B cell (primary cell): ENCODE results near the gene PLCL1. TPM values are rescaled to one million over a fixed set of nuclear protein-coding genes. Genes with fewer than 3 reads are reported as not detected.

ENCODE experiments used
- ATAC-seq: fragments of 200-7000 bp; cut with Tn5 transposase; one replicate; pipeline ENCODE4 v1.10.0; 2021; ENCODE audit warnings: low read depth, mild to moderate bottlenecking, moderate number of reproducible peaks, moderate library complexity
- CTCF ChIA-PET: fragments of 350-600 bp; sonication (Branson Sonifier 250); formaldehyde crosslinking; loops from one replicate; lab custom pipeline; 2021; ENCODE audit warnings: antibody characterized with exemption, inconsistent platforms; lab: Charles Lee
- POLR2A ChIA-PET: fragments of 350-600 bp; sonication (Branson Sonifier 250); formaldehyde crosslinking; loops from one replicate; lab custom pipeline; 2021; ENCODE audit warnings: antibody characterized with exemption; lab: Charles Lee
- DNase-seq: peaks from one replicate; pipeline ENCODE4 v3.0.0; 2013
- H2AFZ ChIP-seq: 2 replicates; pipeline ENCODE4 v1.6.1; 2012; ENCODE audit warnings: mild to moderate bottlenecking, low read depth, low read length; ENCODE audit not compliant: insufficient read depth, poor library complexity, severe bottlenecking
- H3K27ac ChIP-seq, 2 donors: 1 replicate in 1 of 2; 2 replicates in 1 of 2; pipeline ENCODE4 v1.5.1; 2012 to 2013; ENCODE audit warnings: low read length in 2 of 2, mild to moderate bottlenecking in 2 of 2, moderate library complexity in 1 of 2
- H3K27me3 ChIP-seq, 4 experiments: fragments of 200-600 bp in 1 of 4; sonication (generic) in 1 of 4; replicated peaks in 1 of 4; 1 replicate in 2 of 4; 2 replicates in 2 of 4; pipeline versions ENCODE4 v1.6.1 to v1.7.0; 2013 to 2016; ENCODE audit warnings: low read length in 3 of 4, mild to moderate bottlenecking in 2 of 4, mixed read lengths in 1 of 4, moderate library complexity in 1 of 4; ENCODE audit not compliant: insufficient read depth in 4 of 4, control insufficient read depth in 3 of 4; ENCODE audit errors: control extremely low read depth in 1 of 4
- H3K36me3 ChIP-seq, 2 experiments: replicated peaks in 1 of 2; 1 replicate in 1 of 2; 2 replicates in 1 of 2; pipeline versions ENCODE4 v1.6.1 to v1.7.1; 2013; ENCODE audit warnings: low read length in 1 of 2; ENCODE audit not compliant: insufficient read depth in 2 of 2, control insufficient read depth in 1 of 2; ENCODE audit errors: control extremely low read depth in 1 of 2, extremely low read depth in 1 of 2
- H3K4me1 ChIP-seq, 2 donors: fragments of 200-600 bp in 1 of 2; sonication (generic) in 1 of 2; 1 replicate in 1 of 2; 2 replicates in 1 of 2; pipeline versions ENCODE4 v1.5.1 to v1.6.1; 2013 to 2017; ENCODE audit warnings: low read length in 2 of 2; ENCODE audit not compliant: control insufficient read depth in 2 of 2, insufficient read depth in 2 of 2
- H3K4me2 ChIP-seq: replicated peaks from 2 replicates; pipeline ENCODE3; 2012; ENCODE audit warnings: mild to moderate bottlenecking, low read depth, low read length; ENCODE audit not compliant: poor library complexity, severe bottlenecking
- H3K4me3 ChIP-seq, 5 experiments: fragments of 200-600 bp in 1 of 5; sonication (generic) in 1 of 5; 1 replicate in 3 of 5; 2 replicates in 2 of 5; pipeline versions ENCODE4 v1.5.1 to v1.7.0; 2011 to 2016; ENCODE audit warnings: low read length in 4 of 5, mild to moderate bottlenecking in 4 of 5, low read depth in 2 of 5, control low read depth in 1 of 5, moderate library complexity in 1 of 5; ENCODE audit not compliant: insufficient read depth in 1 of 5; ENCODE audit errors: control extremely low read depth in 1 of 5, extremely low read depth in 1 of 5
- H3K79me2 ChIP-seq: fragments of 200-600 bp; sonication (generic); one replicate; pipeline ENCODE4 v1.6.0; 2016; ENCODE audit warnings: low read length; ENCODE audit not compliant: control insufficient read depth, insufficient read depth
- H3K9ac ChIP-seq: fragments of 200-600 bp; sonication (generic); 2 replicates; pipeline ENCODE4 v1.6.1; 2017; ENCODE audit warnings: mild to moderate bottlenecking, low read length, moderate library complexity
- H3K9me3 ChIP-seq, 3 donors: one replicate each; pipeline versions ENCODE4 v1.6.1 to v1.7.1; 2013; ENCODE audit warnings: low read length in 2 of 3; ENCODE audit not compliant: control insufficient read depth in 2 of 3, insufficient read depth in 1 of 3; ENCODE audit errors: control extremely low read depth in 1 of 3
- H4K20me1 ChIP-seq: 2 replicates; pipeline ENCODE4 v1.6.0; 2012; ENCODE audit warnings: mild to moderate bottlenecking, low read length; ENCODE audit not compliant: insufficient read depth, control insufficient read depth, poor library complexity, severe bottlenecking
- H3K27ac Mint-ChIP-seq: one replicate; pipeline ENCODE4 v1.8.0; 2021; ENCODE audit warnings: mixed read lengths
- H3K27me3 Mint-ChIP-seq: one replicate; pipeline ENCODE4 v1.8.0; 2021; ENCODE audit warnings: mixed read lengths
- H3K4me1 Mint-ChIP-seq: one replicate; pipeline ENCODE4 v1.8.0; 2021; ENCODE audit warnings: mixed read lengths
- H3K4me3 Mint-ChIP-seq: one replicate; pipeline ENCODE4 v1.8.0; 2021; ENCODE audit warnings: mixed read lengths
- H3K9me3 Mint-ChIP-seq: one replicate; pipeline ENCODE4 v1.8.0; 2022; ENCODE audit warnings: mixed read lengths; ENCODE audit not compliant: insufficient read depth
- EZH2 ChIP-seq: IDR thresholded peaks from 2 replicates; pipeline ENCODE4 v1.6.1; 2012; ENCODE audit warnings: borderline replicate concordance, low read depth, mild to moderate bottlenecking, moderate library complexity, low read length; ENCODE audit not compliant: insufficient read depth, poor library complexity, severe bottlenecking
- WGBS: methylation state at CpG from one replicate; pipeline ENCODE4 v1.1.5; 2013; ENCODE audit warnings: missing lambda C conversion rate; ENCODE audit not compliant: insufficient coverage; 5-methylcytosine and 5-hydroxymethylcytosine counted together
- intact Hi-C: fragments of 100-400 bp; cut with micrococcal nuclease; formaldehyde crosslinking; loops from one replicate; pipeline ENCODE4 v1.10.0; 2022
- polyA plus RNA-seq: library from polyadenylated mRNA; depleted of rRNA; stranded (reverse); fragments of >200 nt; gene quantifications from 2 replicates; pipeline ENCODE4 v1.2.3, GENCODE V29; 2012
- total RNA-seq, 2 donors: library from RNA; stranded (reverse); fragments of 120-200 nt in 1 of 2; gene quantifications; 1 replicate in 1 of 2; 2 replicates in 1 of 2; pipeline versions ENCODE4 v1.2.3 to v1.2.4, GENCODE V29; 2013 to 2022
- TF ChIP-seq, protein P1 (sequence below): fragments of 200-600 bp; IDR thresholded peaks from one replicate; pipeline ENCODE4 v1.8.0; 2022; ENCODE audit warnings: antibody characterized with exemption, mild to moderate bottlenecking

Gene PLCL1
- total and polyA plus RNA-seq, 2 donors (not counting 1 experiment from before 2014, with no cell fraction given), result 0.07 to 0.25 TPM

DNA sequence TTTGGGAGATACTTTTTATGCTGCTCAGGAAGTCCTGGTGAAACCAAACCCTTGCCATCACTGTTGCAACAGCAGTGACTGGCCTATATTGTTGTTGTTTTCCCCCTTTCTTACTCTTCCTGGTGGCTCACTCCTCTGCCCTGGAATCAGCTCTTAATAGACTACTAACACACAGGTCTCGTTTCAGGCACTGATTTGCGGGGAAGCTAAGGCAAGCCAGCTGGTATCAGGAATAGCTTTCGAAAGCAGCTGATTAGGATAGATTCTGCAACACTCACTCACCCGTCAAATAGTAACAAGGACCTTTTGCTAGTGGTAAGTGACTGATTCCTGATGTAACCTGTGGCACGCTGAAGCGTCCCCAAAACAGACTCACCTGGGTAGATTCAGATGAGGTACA is 360.4 kb downstream of the PLCL1 start:
- Histone ChIP-seq H3K9ac (no peak overlapping the region), H3K4me2 (no peak overlapping the region), H3K36me3 (no peaks in the 10 kb centered on the region), H3K4me3 (no peak overlapping the region), H3K4me1 (no peaks in the 10 kb centered on the region), H4K20me1 (no peaks in the 10 kb centered on the region), H3K27me3 (no peaks in the 10 kb centered on the region), H2AFZ (no peak overlapping the region), H3K79me2 (no peaks in the 10 kb centered on the region), H3K27ac (no peak overlapping the region), H3K9me3 (no peaks in the 10 kb centered on the region)
- Mint-ChIP-seq H3K4me3 (no peak overlapping the region), H3K27me3 (no peaks in the 10 kb centered on the region), H3K27ac (no peak overlapping the region), H3K9me3 (no peaks in the 10 kb centered on the region), H3K4me1 (no peaks in the 10 kb centered on the region)
- intact Hi-C loops, result no loop called here
- ChIA-PET POLR2A (no interaction called here), CTCF (no interaction called here)
- ATAC-seq (no peak), DNase-seq (no peak)
- no CpG with 5 or more reads among the region's 6 CpGs for WGBS
- TF ChIP-seq EZH2, result no peak
- TF ChIP-seq, protein P1, sequence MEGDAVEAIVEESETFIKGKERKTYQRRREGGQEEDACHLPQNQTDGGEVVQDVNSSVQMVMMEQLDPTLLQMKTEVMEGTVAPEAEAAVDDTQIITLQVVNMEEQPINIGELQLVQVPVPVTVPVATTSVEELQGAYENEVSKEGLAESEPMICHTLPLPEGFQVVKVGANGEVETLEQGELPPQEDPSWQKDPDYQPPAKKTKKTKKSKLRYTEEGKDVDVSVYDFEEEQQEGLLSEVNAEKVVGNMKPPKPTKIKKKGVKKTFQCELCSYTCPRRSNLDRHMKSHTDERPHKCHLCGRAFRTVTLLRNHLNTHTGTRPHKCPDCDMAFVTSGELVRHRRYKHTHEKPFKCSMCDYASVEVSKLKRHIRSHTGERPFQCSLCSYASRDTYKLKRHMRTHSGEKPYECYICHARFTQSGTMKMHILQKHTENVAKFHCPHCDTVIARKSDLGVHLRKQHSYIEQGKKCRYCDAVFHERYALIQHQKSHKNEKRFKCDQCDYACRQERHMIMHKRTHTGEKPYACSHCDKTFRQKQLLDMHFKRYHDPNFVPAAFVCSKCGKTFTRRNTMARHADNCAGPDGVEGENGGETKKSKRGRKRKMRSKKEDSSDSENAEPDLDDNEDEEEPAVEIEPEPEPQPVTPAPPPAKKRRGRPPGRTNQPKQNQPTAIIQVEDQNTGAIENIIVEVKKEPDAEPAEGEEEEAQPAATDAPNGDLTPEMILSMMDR, result no peak

DNA sequence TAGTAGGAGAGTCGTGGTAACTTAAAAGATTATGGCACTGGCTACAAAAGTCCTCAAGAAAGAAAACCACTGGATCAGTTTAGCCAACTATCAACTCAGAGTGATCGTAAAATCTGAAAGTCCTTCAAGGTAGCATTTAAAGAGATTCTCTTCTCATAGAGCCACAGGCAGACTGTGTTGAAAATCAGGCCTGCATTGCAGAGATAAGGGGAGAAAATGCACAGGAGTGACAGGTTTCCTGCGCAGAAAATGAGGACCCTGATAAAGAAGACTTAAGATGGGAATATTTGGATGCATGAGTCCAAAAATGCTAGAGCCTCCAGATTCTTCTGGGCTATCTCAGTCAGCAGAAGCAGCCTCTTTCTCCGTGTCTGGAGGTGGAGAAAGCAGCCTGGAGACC is 360.9 kb downstream of the PLCL1 start:
- intact Hi-C loops, result no loop called here
- WGBS, result 97% methylated on average over 3 of the region's 4 CpGs
- DNase-seq, result no peak

More for the DNA sequence above, 360.9 kb downstream of the PLCL1 start:
- ChIA-PET CTCF (no interaction called here), POLR2A (no interaction called here)
- H3K9me3 Mint-ChIP-seq, result no peaks in the 10 kb centered on the region
- Histone ChIP-seq H3K4me2 (no peak overlapping the region), H4K20me1 (no peaks in the 10 kb centered on the region), H3K79me2 (no peaks in the 10 kb centered on the region), H3K9ac (no peak overlapping the region), H2AFZ (no peak overlapping the region), H3K4me3 (no peak overlapping the region), H3K4me1 (no peaks in the 10 kb centered on the region), H3K36me3 (no peaks in the 10 kb centered on the region), H3K27ac (no peak overlapping the region), H3K27me3 (no peaks in the 10 kb centered on the region), H3K9me3 (no peaks in the 10 kb centered on the region)
- ATAC-seq, result no peak
- no peak overlapping the region for H3K4me3 Mint-ChIP-seq
- TF ChIP-seq EZH2, result no peak
- TF ChIP-seq, protein P1, result no peak
- H3K27ac Mint-ChIP-seq, result no peak overlapping the region
- no peaks in the 10 kb centered on the region for H3K4me1 Mint-ChIP-seq
- H3K27me3 Mint-ChIP-seq, result no peaks in the 10 kb centered on the region
